ENCODE results near the gene VEZF1. TPM values are rescaled to one million over a fixed set of nuclear protein-coding genes. Genes with fewer than 3 reads are reported as not detected.

VEZF1 gene
- total and polyA plus RNA-seq, 2 experiments from 2014 or later: 36.0 to 67.7 TPM

- TF ChIP-seq ZNF462 (CRISPR knock-in tag; IDR thresholded peaks at IDR 0.05) (no peak), REST (IDR thresholded peaks at IDR 0.05; ENCODE audit: unreplicated experiment) (no peak), EZH2 (IDR thresholded peaks at IDR 0.05; ENCODE audit: low read depth, unreplicated experiment) (no peak), STAT1 (IDR thresholded peaks at IDR 0.05; ENCODE audit: unreplicated experiment) (no peak), CTCF (conservative IDR thresholded peaks at IDR 0.05; ENCODE audit: low read depth in 2 of 2) (no peak), ETS1 (IDR thresholded peaks at IDR 0.05) (no peak), EZH2phosphoT487 (IDR thresholded peaks at IDR 0.05; ENCODE audit: unreplicated experiment) (no peak), ZNF114 (CRISPR knock-in tag; IDR thresholded peaks at IDR 0.05) (no peak)
Measured at GRCh38 chr17:57925361-57925990, 62.6 kb downstream of the VEZF1 start (continued).

Data from GM23338 (cell line).